SK-MEL-5 (cell line): ENCODE measurements around the gene C5AR2. TPM values are rescaled to one million over a fixed set of nuclear protein-coding genes. Genes with fewer than 3 reads are reported as not detected.
"Not testable (repeated sequence)": the region's sequence is repeated elsewhere in the genome, so short reads cannot be mapped to it uniquely, and the experiment has no call there.

Experiments used
- DNase-seq: peaks from one replicate; pipeline ENCODE4 v3.0.0-alpha.2; 2016; ENCODE audit warnings: low read depth, low spot score
- in situ Hi-C: cut with HindIII; loops from 2 replicates; pipeline ENCODE4 v1.10.0; 2016; ENCODE audit warnings: low sequenced_read_pairs, high pct_unique_total_duplicates, low pct_unique_long_range_greater_than_20kb
- total RNA-seq: library from RNA; depleted of rRNA; stranded (reverse); fragments of >200 nt; shearing (Covaris generic); gene quantifications from 2 replicates; pipeline ENCODE4 v1.2.3, GENCODE V29; 2014

C5AR2 gene
- total RNA-seq, 1 experiment from 2014 or later: not detected

DNA sequence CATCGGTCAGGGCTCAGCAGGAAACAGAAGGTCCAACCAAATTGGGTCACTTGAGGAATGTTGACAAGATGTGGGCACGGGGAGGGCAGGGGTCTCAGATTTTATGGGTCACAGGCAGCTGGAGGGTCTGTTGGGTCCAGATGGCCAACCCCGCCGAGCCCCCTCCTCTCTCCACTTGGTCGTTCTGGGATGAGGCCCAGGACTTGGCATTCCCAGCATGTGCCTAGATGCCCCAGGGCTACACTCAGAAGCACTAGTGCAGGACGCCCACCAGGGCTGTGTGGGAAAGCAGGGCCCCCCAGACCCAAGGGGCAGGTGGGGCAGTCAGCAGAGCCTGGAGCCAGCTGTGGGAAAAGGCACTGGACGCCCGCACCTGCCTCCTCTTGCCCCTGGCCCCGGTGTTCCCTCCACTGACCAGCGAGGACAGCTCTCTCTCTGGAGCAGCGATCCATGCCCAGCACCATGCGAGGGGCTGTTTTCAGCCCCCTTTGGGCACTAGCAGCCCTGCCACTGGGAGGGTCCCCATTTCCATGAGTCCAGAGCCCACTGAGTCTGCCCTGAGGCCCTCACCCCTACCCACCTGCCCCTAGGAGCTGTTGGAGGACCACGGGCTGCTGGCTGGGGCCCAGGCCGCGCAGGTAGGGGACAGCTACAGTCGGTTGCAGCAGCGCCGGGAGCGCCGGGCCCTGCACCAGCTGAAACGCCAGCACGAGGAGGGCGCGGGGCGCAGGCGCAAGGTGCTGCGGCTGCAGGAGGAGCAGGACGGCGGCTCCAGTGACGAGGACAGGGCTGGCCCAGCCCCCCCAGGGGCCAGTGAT lies 43.1 kb downstream of the C5AR2 start:
- DNase-seq: no peak
- in situ Hi-C loops: no loop called here

DNA sequence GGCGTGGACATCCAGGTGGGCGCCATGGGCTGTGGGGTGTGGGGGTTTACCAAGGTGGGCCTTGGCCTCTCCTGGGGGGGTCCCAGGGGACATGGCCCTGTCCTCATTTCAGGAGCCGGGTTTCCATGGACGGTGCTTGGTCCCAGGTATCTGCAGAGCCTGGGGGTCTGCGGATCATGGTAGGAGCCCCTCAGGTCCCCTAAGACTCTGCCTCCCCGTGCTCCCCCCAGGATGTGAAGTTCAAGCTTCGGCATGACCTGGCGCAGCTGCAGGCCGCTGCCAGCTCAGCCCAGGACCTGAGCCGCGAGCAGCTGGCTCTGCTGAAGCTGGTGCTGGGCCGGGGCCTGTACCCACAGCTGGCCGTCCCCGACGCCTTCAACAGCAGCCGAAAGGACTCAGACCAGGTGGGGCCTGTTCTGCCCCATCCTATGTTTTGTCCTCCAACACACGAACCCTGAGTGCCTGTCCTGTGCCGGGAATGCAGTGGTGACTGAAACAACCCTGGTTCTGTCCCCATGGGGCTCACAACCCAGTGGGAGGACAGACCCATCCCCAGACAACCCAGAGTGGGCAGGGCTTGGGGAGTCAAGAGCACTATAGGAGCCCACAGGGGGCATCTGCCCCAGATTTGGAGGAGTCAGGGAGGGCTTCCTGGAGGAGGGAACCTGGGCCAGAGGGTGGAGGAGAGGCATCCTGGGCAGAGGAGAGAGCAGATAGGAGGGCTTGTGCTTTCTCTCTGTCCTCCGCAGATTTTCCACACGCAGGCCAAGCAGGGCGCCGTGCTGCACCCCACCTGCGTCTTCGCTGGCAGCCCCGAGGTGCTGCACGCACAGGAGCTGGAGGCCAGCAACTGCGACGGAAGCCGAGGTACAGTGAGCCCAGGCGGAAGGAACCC lies 44.0 kb downstream of the C5AR2 start:
- DNase-seq: no peak
- in situ Hi-C loops: no loop called here

DNA sequence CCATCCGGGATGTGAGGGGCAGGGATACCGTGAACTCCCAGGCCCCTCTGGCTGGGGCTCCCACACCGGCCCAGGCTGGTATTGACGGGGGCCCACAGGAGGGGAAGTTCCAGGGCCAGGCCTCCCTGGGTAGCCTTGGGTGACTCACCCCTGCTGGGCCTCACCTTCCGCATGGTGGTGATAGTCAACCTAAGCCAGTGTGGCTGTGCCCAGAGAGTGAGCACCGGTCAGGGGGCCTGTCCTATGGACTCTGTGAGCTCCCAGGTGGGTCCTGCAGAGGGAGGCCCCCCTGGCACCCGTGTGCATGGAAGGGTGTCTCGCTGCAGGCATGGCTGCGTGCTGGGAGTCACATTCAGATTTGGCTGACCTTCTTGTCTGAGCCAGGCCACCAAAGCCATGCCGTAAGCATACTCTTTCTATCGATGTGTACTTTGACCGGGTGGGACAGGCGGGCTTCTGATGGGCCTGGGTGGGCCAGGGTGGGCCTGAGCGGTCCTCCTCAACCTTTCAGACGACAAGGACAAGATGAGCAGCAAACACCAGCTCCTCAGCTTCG lies 44.7 kb downstream of the C5AR2 start:
- in situ Hi-C loops: no loop called here
- DNase-seq: no peak

DNA sequence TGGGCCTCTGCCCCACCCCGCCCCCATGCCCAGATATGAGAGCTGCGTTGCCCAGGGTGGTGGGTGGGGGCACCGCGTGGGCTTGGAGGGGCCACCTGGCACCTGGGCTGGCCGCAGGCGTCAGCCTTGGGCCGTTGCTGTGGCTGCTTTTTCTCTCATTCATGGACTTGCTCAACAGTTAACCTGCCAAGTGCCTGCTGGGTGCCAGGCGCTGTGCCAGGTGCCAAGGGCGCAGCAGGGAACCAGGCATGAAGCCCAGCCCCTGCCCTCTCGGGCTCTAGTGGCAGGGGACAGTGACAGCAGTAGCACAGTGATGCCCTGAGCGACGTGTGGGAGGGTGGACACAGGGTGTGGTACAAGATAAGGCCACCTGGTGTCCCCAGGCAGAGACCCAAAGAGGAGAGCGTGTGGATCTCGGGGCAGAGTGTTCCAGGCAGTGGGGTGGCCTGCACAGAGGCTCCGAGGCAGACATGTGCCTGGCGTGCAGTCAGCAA lies 45.3 kb downstream of the C5AR2 start:
- no peak for DNase-seq
- in situ Hi-C loops: no loop called here

DNA sequence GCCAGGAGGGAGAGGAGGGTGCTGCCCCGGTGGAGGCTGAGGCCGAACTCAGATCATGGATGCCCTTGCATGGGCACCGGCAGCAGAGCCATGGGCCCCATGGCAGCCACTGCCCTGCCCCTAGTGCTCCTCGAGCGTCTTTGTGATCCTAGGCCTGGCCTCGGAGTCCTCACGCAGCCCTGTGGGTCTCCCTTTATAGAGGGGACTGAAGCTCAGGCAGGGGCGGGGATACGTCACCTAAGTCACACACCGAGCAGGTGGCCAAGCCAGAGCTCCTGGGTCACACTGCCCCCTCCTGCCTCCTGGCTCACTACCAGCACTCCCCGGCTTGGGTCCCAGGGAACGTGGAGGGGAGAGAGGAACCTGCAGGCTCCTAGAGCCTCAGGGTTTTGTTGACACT lies 45.8 kb downstream of the C5AR2 start:
- no peak for DNase-seq
- in situ Hi-C loops: no loop called here

DNA sequence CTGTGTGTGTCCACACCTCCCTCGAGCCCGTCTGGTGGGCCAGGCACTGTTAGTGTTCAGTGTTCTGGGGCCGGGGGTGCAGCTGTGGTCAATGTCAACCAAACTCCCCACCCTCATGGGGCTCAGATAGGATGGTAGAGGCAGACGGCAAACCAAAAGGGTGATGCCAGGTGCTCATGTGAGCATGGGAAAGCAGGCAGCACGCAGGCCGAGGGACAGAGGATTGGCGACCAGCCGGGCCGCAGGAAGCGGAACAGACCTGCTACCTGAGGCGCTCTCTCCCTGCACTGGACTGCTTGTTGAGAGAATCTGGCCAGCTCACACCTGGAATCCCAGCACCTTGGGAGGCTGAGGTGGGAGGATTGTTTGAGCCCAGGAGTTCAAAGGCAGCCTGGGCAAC lies 46.3 kb downstream of the C5AR2 start:
- in situ Hi-C loops: no loop called here
- no peak for DNase-seq

DNA sequence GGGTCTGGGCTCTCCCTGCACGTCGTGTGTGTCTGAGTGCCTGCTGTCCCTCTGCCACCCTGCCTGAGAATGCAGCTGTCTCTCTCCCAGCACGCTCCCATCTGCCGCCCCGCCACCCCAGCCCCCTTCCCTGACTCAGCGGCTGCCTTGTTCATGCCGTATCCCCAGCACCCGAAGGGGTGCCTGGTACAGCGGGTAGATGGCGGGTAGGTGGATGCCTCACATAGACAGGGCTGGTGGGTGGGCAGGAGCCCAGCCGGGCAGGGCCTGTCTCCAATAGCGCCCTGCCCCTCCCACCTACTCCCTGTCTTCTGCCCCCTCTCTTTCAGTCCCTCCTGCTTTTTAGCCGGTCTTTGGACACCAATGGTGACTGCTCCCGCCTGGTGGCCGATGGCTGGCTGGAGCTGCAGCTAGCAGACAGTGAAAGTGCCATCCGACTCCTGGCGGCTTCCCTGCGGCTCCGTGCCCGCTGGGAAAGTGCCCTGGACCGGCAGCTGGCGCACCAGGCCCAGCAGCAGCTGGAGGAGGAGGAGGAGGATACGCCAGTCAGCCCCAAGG lies 47.5 kb downstream of the C5AR2 start:
- no peak for DNase-seq
- in situ Hi-C loops: no loop called here

DNA sequence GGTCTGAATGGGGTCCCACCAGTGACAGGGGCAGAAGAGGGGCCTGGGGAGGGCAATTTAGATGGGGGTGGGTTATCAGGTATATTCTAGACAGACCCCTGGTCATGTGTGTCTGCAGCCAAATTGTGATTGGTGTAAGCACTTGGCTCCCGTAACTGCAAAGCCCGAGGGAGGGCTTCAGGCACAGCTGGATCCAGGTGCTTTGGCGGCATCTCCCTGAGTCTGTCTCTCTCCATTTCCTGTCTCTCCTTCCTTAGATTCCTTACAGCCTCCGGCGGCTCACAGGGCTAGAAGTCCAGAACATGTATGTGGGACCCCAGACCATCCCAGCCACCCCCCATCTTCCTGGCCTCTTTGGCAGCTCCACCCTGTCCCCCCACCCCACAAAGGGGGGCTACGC lies 48.6 kb downstream of the C5AR2 start:
- in situ Hi-C loops: no loop called here
- DNase-seq: no peak

DNA sequence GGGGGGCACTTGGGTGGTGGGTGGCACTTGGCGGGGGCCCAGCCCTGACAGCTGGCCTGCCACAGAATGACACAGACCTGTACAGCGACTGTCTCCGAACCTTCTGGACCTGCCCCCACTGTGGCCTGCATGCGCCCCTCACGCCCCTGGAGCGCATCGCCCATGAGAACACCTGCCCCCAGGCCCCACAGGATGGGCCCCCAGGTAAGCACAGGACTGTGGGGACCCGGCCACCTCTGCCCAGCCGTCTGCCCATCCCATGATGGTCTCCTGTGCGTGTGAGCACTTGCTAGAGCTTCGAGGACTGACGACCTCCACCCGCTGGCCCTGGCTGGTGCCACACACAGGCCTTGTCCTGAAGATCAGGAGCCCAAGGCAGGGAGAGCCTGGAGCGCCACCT lies 49.1 kb downstream of the C5AR2 start:
- no peak for DNase-seq
- in situ Hi-C loops: no loop called here

DNA sequence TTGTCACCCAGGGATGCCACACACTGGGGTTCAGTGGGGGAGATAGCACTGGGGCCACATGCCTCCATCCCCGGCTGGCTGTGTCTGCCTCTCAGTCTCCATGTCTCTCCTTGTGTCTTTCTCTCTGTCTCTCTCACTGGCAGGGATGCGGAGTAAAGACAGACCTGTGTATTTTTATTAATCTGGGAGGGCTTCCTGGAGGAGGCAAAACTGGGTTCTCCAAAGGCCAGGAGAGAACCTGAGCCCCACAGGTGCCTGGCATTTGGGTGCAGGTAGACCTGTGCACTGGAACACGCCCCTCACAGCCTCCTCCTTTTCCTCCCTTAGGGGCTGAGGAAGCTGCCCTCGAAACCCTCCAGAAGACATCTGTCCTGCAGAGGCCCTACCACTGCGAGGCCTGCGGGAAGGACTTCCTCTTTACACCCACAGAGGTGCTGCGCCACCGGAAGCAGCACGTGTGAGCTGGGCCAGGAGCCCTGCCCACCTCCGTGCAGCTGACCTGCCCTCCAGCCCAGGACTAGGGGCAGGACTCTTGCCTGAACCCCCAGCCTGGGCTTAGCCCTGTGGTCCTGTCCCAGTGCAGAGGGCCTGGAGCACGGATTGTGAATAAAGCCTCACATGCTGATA lies 49.8 kb downstream of the C5AR2 start:
- in situ Hi-C loops: no loop called here
- DNase-seq: no peak

DNA sequence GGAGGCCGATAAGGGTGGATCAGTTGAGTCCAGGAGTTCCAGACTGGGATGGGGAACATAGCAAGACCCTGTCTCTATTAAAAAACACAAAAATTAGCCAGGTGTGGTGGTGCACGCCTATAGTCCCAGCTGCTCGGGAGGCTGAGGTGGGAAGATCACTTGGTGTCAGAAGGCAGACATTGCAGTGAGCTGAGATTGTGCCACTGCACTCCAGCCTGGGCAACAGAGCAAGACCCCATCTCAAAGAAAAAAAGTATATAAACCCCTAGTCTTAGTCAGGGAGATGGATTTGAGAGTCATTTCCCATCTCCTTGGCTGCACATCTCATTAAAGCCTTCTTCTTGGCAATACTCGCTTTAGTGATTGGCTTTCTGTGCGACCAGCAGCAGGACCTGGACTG lies 51.9 kb downstream of the C5AR2 start:
- DNase-seq, in situ Hi-C loops: not testable (repeated sequence)

DNA sequence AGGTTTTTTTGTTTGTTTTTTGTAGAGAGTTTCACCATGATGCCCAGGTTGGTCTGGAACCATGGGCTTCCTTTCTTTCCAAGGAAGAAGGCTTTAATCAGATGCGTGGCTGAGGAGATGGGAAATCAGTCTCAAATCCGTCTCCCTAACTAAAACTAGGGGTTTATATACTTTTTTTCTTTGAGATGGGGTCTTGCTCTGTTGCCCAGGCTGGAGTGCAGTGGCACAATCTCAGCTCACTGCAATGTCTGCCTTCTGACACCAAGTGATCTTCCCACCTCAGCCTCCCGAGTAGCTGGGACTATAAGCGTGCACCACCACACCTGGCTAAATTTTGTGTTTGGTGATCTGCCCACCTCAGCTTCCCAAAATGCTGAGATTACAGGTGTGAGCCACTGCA lies 52.6 kb downstream of the C5AR2 start:
- in situ Hi-C loops, DNase-seq: not testable (repeated sequence)

DNA sequence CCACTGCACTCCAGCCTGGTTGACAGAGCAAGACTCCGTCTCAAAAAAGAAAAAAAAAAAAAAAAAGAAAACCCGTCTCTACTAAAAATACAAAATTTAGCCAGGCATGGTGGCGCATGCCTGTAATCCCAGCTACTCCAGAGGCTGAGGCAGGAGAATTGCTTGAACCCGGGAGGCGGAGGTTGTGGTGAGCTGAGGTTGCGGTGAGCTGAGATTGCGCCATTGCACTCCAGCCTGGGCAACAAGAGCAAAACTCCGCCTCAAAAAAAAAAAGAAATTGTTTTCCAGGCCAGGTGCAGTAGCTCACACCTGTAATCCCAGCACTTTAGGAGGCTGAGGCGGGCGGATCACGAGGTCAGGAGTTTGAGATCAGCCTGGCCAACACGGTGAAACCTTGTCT lies 54.6 kb downstream of the C5AR2 start:
- in situ Hi-C loops, DNase-seq: not testable (repeated sequence)

DNA sequence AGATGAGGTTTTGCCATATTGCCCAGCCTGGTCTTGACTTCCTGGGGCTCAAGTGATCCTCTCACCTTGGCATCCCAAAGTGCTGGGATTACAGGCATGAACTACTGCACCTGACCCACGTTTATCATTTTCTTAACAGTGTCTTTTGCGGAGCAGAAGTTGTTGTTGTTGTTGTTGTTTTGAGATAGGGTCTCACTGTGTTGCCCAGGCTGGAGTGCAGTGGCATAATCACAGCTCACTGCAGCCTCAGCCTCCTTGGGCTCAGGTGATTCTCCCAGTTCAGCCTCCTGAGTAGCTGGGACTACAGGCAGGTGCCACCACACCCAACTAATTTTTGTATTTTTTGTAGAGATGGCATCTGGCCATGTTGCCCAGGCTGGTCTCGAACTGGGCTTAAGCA lies 55.6 kb downstream of the C5AR2 start:
- DNase-seq, in situ Hi-C loops: not testable (repeated sequence)

DNA sequence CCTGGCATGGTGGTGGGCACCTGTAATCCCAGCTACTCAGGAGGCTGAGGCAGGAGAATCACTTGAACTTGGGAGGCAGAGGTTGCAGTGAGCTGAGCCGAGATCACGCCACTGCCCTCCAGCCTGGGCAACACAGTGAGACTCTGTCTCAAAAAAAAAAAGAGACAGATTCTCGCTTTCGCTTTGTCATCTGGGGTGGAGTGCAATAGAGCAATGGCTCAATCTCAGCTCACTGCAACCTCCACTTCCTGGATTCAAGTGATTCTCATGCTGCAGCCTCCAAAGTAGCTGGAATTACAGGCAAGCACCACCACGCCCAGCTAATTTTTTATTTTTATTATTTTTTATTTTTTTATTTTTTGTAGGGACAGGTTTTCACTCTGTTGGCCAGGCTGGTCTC lies 56.7 kb downstream of the C5AR2 start:
- DNase-seq, in situ Hi-C loops: not testable (repeated sequence)

DNA sequence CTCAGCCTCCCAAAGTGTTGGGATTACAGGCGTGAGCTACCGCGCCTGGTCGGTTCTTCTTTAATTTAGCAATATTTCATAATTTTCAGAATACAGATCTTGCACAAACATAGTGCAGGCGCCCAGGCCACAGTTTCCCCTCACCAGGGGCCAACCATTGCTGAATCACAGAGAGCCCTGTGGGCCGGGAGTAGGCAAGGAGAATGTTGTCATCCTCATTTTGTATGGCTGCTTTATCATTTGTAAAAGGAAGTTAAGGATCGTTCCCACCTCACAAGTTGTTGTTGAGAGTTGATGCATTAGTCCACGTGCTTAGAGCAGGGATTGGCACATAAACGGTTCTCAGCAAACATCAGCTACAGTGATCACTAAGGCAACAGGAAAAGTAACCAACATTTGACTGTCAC lies 57.2 kb downstream of the C5AR2 start:
- no peak for DNase-seq
- in situ Hi-C loops: no loop called here
